C4-2B (cell line): ENCODE measurements around the gene ZNF354B.

ENCODE experiments used
- ZFX ChIP-seq: fragments of 450-650 bp; IDR thresholded peaks from 2 replicates; pipeline ENCODE4 v1.6.1; 2017
- TF ChIP-seq, protein P1 (sequence below): fragments of 450-650 bp; conservative IDR thresholded peaks from 2 replicates; pipeline ENCODE4 v1.5.1; 2017; ENCODE audit warnings: mild to moderate bottlenecking

DNA sequence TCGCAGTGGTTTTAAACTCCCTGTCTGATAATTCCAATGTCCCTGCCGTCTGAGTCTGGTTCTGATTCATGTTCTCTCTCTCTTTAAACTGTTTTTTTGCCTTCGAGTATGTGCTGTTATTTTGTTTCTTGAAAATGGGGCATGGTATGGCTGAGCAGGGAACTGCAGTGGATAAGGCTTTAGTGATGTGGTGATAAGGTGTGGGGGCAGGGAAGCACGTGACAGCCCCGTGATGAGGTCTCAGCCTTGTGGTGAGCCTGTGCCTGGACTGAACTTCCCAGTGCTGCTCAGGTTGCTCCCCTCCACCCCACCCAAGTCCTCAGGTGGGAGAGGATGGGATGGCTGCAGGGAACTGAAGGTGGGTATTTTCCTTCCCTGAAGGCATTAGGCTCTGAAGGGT, 5.5 kb upstream of the ZNF354B start:
- TF ChIP-seq, protein P1, sequence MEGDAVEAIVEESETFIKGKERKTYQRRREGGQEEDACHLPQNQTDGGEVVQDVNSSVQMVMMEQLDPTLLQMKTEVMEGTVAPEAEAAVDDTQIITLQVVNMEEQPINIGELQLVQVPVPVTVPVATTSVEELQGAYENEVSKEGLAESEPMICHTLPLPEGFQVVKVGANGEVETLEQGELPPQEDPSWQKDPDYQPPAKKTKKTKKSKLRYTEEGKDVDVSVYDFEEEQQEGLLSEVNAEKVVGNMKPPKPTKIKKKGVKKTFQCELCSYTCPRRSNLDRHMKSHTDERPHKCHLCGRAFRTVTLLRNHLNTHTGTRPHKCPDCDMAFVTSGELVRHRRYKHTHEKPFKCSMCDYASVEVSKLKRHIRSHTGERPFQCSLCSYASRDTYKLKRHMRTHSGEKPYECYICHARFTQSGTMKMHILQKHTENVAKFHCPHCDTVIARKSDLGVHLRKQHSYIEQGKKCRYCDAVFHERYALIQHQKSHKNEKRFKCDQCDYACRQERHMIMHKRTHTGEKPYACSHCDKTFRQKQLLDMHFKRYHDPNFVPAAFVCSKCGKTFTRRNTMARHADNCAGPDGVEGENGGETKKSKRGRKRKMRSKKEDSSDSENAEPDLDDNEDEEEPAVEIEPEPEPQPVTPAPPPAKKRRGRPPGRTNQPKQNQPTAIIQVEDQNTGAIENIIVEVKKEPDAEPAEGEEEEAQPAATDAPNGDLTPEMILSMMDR = no peak
- TF ChIP-seq ZFX = no peak
